Endothelial cell of umbilical vein (primary cell): ENCODE data around the gene FMO5. TPM values are rescaled to one million over a fixed set of nuclear protein-coding genes. Genes with fewer than 3 reads are reported as not detected.

Experiments used
- Bru-seq: library from RNA; stranded (reverse); fragments of 400-500 nt; gene quantifications from one replicate; lab custom pipeline; 2021; lab: Mats Ljungman, UMichigan
- BruChase-seq, 2 experiments: library from RNA; stranded (reverse); fragments of 400-500 nt; gene quantifications; one replicate each; lab custom pipeline; 2021; lab: Mats Ljungman, UMichigan
- BruUV-seq: library from RNA; stranded (reverse); fragments of 400-500 nt; replicated peaks from 2 replicates; lab custom pipeline; 2021; lab: Mats Ljungman, UMichigan
- CTCF ChIA-PET: fragments of 300-600, 350-600 bp; sonication (Branson Sonifier 250); formaldehyde crosslinking; loops from one replicate; lab custom pipeline; 2021; ENCODE audit warnings: antibody characterized with exemption, inconsistent platforms; lab: Charles Lee
- POLR2A ChIA-PET: fragments of 300-600, 350-600 bp; sonication (Branson Sonifier 250); formaldehyde crosslinking; loops from one replicate; lab custom pipeline; 2021; ENCODE audit warnings: antibody characterized with exemption, inconsistent platforms; lab: Charles Lee
- DNase-seq: peaks from one replicate; pipeline ENCODE4 v3.0.0-alpha.2; 2011; ENCODE audit warnings: low read depth, low spot score
- FAIRE-seq: peaks from 2 replicates; lab custom pipeline; 2011; peaks lifted over from hg19 to GRCh38; lab: Jason Lieb, UNC
- H2AFZ ChIP-seq: 2 replicates; pipeline ENCODE4 v1.6.0; 2012; ENCODE audit warnings: low read depth, low read length, control low read depth, inconsistent platforms
- H3K27ac ChIP-seq: 2 replicates; pipeline ENCODE4 v1.5.1; 2011; ENCODE audit warnings: low read depth, mild to moderate bottlenecking, control low read depth, low read length, moderate library complexity; ENCODE audit not compliant: insufficient read depth
- H3K27me3 ChIP-seq, 2 experiments: 2 replicates each; pipeline versions ENCODE4 v1.6.0 to v1.6.1; 2011; ENCODE audit warnings: low read length in 2 of 2, mixed read lengths in 1 of 2; ENCODE audit not compliant: control insufficient read depth in 2 of 2, insufficient read depth in 2 of 2
- H3K36me3 ChIP-seq, 2 experiments: 2 replicates in 1 of 2; 3 replicates in 1 of 2; pipeline ENCODE4 v1.5.1; 2011; ENCODE audit warnings: low read length in 2 of 2, mild to moderate bottlenecking in 1 of 2, moderate library complexity in 1 of 2; ENCODE audit not compliant: control insufficient read depth in 2 of 2, insufficient read depth in 2 of 2; ENCODE audit errors: extremely low read depth in 1 of 2
- H3K4me1 ChIP-seq: 3 replicates; pipeline ENCODE4 v1.5.1; 2011; ENCODE audit warnings: mild to moderate bottlenecking, low read length; ENCODE audit not compliant: control insufficient read depth, insufficient read depth; ENCODE audit errors: extremely low read depth
- H3K4me2 ChIP-seq: 2 replicates; pipeline ENCODE4 v1.6.1; 2011; ENCODE audit warnings: low read length, control low read depth, mixed read lengths; ENCODE audit not compliant: insufficient read depth
- H3K4me3 ChIP-seq, 3 experiments: fragments of 200-600 bp in 1 of 3; sonication (generic), shearing (Covaris generic) in 1 of 3; replicated peaks in 1 of 3; 2 replicates each; pipeline ENCODE4 v1.5.1; 2011 to 2016; ENCODE audit warnings: control low read depth in 3 of 3, low read length in 3 of 3, mild to moderate bottlenecking in 2 of 3, inconsistent platforms in 1 of 3, low read depth in 1 of 3, moderate library complexity in 1 of 3; ENCODE audit not compliant: insufficient read depth in 1 of 3
- H3K79me2 ChIP-seq: 2 replicates; pipeline ENCODE4 v1.6.0; 2012; ENCODE audit warnings: low read length, inconsistent platforms; ENCODE audit not compliant: control insufficient read depth, insufficient read depth
- H3K9ac ChIP-seq: replicated peaks from 2 replicates; pipeline ENCODE3; 2011; ENCODE audit warnings: low read length, control low read depth; ENCODE audit not compliant: insufficient read depth; ENCODE audit errors: extremely low read depth
- H3K9me1 ChIP-seq: replicated peaks from 3 replicates; pipeline ENCODE4 v1.6.0; 2011; ENCODE audit warnings: mild to moderate bottlenecking, low read length; ENCODE audit not compliant: control insufficient read depth, insufficient read depth; ENCODE audit errors: extremely low read depth
- H3K9me3 ChIP-seq: replicated peaks from 2 replicates; pipeline ENCODE4 v1.5.1; 2012; ENCODE audit warnings: low read length, inconsistent platforms; ENCODE audit not compliant: control insufficient read depth, insufficient read depth
- H4K20me1 ChIP-seq: replicated peaks from 2 replicates; pipeline ENCODE3; 2011; ENCODE audit warnings: mild to moderate bottlenecking, low read length; ENCODE audit not compliant: control insufficient read depth, insufficient read depth; ENCODE audit errors: extremely low read depth
- FOS ChIP-seq: IDR thresholded peaks from 2 replicates; pipeline ENCODE4 v1.6.1; 2011; ENCODE audit warnings: mild to moderate bottlenecking, low read length, moderate library complexity, borderline replicate concordance; ENCODE audit not compliant: insufficient read depth
- GATA2 ChIP-seq: IDR thresholded peaks from 2 replicates; pipeline ENCODE4 v1.7.0; 2011; ENCODE audit warnings: low read depth, mild to moderate bottlenecking, moderate library complexity, mixed read lengths, low read length; ENCODE audit not compliant: insufficient read length, insufficient read depth
- JUN ChIP-seq: IDR thresholded peaks from 2 replicates; pipeline ENCODE4 v1.6.1; 2011; ENCODE audit warnings: borderline replicate concordance, low read depth; ENCODE audit not compliant: insufficient read length, insufficient read depth
- MYC ChIP-seq: IDR thresholded peaks from one replicate; pipeline ENCODE4 v1.6.1; 2011; ENCODE audit warnings: mild to moderate bottlenecking, low read depth, low read length
- POLR2A ChIP-seq: IDR thresholded peaks from 2 replicates; pipeline ENCODE4 v1.6.1; 2012; ENCODE audit warnings: low read depth, mild to moderate bottlenecking, control low read depth, low read length
- dilution Hi-C: fragments of 300-500 bp; cut with MboI; formaldehyde crosslinking; loops from one replicate; pipeline ENCODE4 v1.15.0; 2019; ENCODE audit warnings: low sequenced_read_pairs; ENCODE audit not compliant: extremely low pct_ligation_motif_present
- intact Hi-C: fragments of 100-400 bp; cut with micrococcal nuclease; formaldehyde crosslinking; loops from one replicate; pipeline ENCODE4 v1.10.0; 2022
- long read RNA-seq: library from polyadenylated mRNA; stranded (forward); transcript quantifications from one replicate; pipeline ENCODE4 v2.0.0, GENCODE V29; 2021
- polyA minus RNA-seq, 3 experiments: library from RNA; depleted of rRNA, polyadenylated mRNA; stranded (reverse); fragments of >200 nt; gene quantifications; 1 replicate in 1 of 3; 2 replicates in 2 of 3; pipeline ENCODE4 v1.2.3, GENCODE V29; 2011
- polyA plus RNA-seq, 4 experiments: library from polyadenylated mRNA; depleted of rRNA in 3 of 4; stranded (reverse) in 3 of 4; unstranded in 1 of 4; fragments of >200 nt; gene quantifications; 2 replicates each; pipeline versions ENCODE4 v1.2.1 to v1.2.3, GENCODE V29; 2011 to 2012; ENCODE audit warnings: missing spikeins in 1 of 4
- total RNA-seq: library from RNA; stranded (reverse); gene quantifications from 2 replicates; pipeline ENCODE4 v1.2.3, GENCODE V29; 2021
- TF ChIP-seq, protein P1 (sequence below), 2 donors: IDR thresholded peaks; 1 replicate in 1 of 2; 2 replicates in 1 of 2; pipeline ENCODE4 v1.5.1; 2011; ENCODE audit warnings: low read length in 2 of 2, mild to moderate bottlenecking in 2 of 2, moderate library complexity in 2 of 2, control low read depth in 1 of 2, inconsistent platforms in 1 of 2, low read depth in 1 of 2; ENCODE audit not compliant: insufficient read depth in 1 of 2; ENCODE audit errors: extremely low read depth in 1 of 2
- TF ChIP-seq, protein P2 (sequence below): IDR thresholded peaks from 2 replicates; pipeline ENCODE4 v1.6.1; 2011; ENCODE audit not compliant: insufficient read depth, insufficient read length

Gene FMO5, protein sequence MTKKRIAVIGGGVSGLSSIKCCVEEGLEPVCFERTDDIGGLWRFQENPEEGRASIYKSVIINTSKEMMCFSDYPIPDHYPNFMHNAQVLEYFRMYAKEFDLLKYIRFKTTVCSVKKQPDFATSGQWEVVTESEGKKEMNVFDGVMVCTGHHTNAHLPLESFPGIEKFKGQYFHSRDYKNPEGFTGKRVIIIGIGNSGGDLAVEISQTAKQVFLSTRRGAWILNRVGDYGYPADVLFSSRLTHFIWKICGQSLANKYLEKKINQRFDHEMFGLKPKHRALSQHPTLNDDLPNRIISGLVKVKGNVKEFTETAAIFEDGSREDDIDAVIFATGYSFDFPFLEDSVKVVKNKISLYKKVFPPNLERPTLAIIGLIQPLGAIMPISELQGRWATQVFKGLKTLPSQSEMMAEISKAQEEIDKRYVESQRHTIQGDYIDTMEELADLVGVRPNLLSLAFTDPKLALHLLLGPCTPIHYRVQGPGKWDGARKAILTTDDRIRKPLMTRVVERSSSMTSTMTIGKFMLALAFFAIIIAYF
- total RNA-seq (0.60 and 1.3 TPM in 2 replicates), polyA plus RNA-seq (0.43 and 0.48 TPM in 2 replicates), polyA minus RNA-seq (0.73 and 1.0 TPM in 2 replicates), Bru-seq, nascent RNA (percentile 24 among the genes with signal in this experiment), BruChase-seq, experiment 1, labeled RNA remaining after a 6-hour chase (percentile 18 among the genes with signal in this experiment), BruChase-seq, experiment 2, labeled RNA remaining after a 2-hour chase (percentile 23 among the genes with signal in this experiment)
- polyA plus RNA-seq (2011; cell fraction: cytosol; rRNA removed), result 0.18 and 0.23 TPM in 2 replicates
- 2.0 and 2.5 TPM in 2 replicates for polyA plus RNA-seq (2011; cell fraction: nucleus; rRNA removed)
- polyA plus RNA-seq (2012), result 0.41 and 0.59 TPM in 2 replicates
- not detected for polyA minus RNA-seq (2011; cell fraction: cytosol; rRNA and poly(A)+ RNA removed)
- 0.58 and 1.1 TPM in 2 replicates for polyA minus RNA-seq (2011; cell fraction: nucleus; rRNA and poly(A)+ RNA removed)
- long read RNA-seq, partial matches to known transcripts, result 2 of 7 reads
- long read RNA-seq, other reads (novel, unspliced or antisense), result 5 of 7 reads

- H3K27ac ChIP-seq, result no peak within 1 kb of the TSS
- TF ChIP-seq POLR2A (no peak), GATA2 (no peak), JUN (no peak), FOS (no peak), MYC (no peak)
- TF ChIP-seq, protein P1, sequence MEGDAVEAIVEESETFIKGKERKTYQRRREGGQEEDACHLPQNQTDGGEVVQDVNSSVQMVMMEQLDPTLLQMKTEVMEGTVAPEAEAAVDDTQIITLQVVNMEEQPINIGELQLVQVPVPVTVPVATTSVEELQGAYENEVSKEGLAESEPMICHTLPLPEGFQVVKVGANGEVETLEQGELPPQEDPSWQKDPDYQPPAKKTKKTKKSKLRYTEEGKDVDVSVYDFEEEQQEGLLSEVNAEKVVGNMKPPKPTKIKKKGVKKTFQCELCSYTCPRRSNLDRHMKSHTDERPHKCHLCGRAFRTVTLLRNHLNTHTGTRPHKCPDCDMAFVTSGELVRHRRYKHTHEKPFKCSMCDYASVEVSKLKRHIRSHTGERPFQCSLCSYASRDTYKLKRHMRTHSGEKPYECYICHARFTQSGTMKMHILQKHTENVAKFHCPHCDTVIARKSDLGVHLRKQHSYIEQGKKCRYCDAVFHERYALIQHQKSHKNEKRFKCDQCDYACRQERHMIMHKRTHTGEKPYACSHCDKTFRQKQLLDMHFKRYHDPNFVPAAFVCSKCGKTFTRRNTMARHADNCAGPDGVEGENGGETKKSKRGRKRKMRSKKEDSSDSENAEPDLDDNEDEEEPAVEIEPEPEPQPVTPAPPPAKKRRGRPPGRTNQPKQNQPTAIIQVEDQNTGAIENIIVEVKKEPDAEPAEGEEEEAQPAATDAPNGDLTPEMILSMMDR (IDR thresholded peaks at IDR 0.05; ENCODE audit: extremely low read depth in 1 of 2, insufficient read depth in 1 of 2, low read depth in 1 of 2, low read length in 2 of 2), result no peak
- TF ChIP-seq, protein P2, sequence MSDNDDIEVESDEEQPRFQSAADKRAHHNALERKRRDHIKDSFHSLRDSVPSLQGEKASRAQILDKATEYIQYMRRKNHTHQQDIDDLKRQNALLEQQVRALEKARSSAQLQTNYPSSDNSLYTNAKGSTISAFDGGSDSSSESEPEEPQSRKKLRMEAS, result no peak
Measured at GRCh38 chr1:147225193-147225730, at the start of gene FMO5. FMO5 (minus strand) TSS chr1:147225339; CDS start chr1:147225029, 310 bp downstream.

More at GRCh38 chr1:147225193-147225730, at the start of gene FMO5:
- intact Hi-C loops, result loop anchor here (1.0 kb wide), 2 partner anchors 17 to 53 kb away; partner anchors contain the start of genes CHD1L and PRKAB2
- H2AFZ ChIP-seq, result peak within 1 kb of the TSS; percentile 82
- peak within 1 kb of the TSS; percentile 55 to 91 (median 60) for H3K4me3 ChIP-seq
- ChIA-PET CTCF (interaction anchor here (1.4 to 3.6 kb wide), 3 partner anchors 13 to 18 kb away, joined by 6 to 12 read pairs (median 6); partner anchors contain the start of gene CHD1L), POLR2A (no interaction called here)
- H3K9me1 ChIP-seq, result no peaks in the 10 kb centered on the region
- H4K20me1 ChIP-seq, result no peaks in the 10 kb centered on the region
- no peaks in the 10 kb centered on the region for H3K79me2 ChIP-seq
- peaks cover 4% of the 10 kb centered on the region for H3K4me1 ChIP-seq
- FAIRE-seq, result peak; percentile 77
- dilution Hi-C loops, result no loop called here
- peak; percentile 57 for DNase-seq
- no peaks in the 10 kb centered on the region for H3K9me3 ChIP-seq
- H3K4me2 ChIP-seq, result peak within 1 kb of the TSS; percentile 73
- peak within 1 kb of the TSS; percentile 66 for H3K9ac ChIP-seq
- BruUV-seq, result no TSS peak
- no peaks in the 10 kb centered on the region for H3K36me3 ChIP-seq
- H3K27me3 ChIP-seq, result peaks cover 2 to 4% of the 10 kb centered on the region in 2 experiments
